Measurements from ENCODE around the gene ZBTB6. TPM values are rescaled to one million over a fixed set of nuclear protein-coding genes. Genes with fewer than 3 reads are reported as not detected.

Gene ZBTB6, protein sequence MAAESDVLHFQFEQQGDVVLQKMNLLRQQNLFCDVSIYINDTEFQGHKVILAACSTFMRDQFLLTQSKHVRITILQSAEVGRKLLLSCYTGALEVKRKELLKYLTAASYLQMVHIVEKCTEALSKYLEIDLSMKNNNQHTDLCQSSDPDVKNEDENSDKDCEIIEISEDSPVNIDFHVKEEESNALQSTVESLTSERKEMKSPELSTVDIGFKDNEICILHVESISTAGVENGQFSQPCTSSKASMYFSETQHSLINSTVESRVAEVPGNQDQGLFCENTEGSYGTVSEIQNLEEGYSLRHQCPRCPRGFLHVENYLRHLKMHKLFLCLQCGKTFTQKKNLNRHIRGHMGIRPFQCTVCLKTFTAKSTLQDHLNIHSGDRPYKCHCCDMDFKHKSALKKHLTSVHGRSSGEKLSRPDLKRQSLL
- total RNA-seq (2014; rRNA removed; shearing (Covaris generic); ENCODE audit: low replicate concordance), result 2.3 and 6.1 TPM in 2 replicates

- peak; percentile 84 for DNase-seq (ENCODE audit: low read depth)
- in situ Hi-C loops (cut with HindIII; ENCODE audit: low pct_unique_long_range_greater_than_20kb, low sequenced_read_pairs), result no loop called here
Observed at GRCh38 chr9:122912964-122913673, at the start of gene ZBTB6. ZBTB6 (minus strand) TSS chr9:122913323; CDS start chr9:122912072, 1,251 bp downstream.

- DNase-seq (ENCODE audit: low read depth), result no peak
- in situ Hi-C loops (cut with HindIII; ENCODE audit: low pct_unique_long_range_greater_than_20kb, low sequenced_read_pairs), result no loop called here
Observed at GRCh38 chr9:122961139-122961538, 48.0 kb upstream of the ZBTB6 start.

DNA sequence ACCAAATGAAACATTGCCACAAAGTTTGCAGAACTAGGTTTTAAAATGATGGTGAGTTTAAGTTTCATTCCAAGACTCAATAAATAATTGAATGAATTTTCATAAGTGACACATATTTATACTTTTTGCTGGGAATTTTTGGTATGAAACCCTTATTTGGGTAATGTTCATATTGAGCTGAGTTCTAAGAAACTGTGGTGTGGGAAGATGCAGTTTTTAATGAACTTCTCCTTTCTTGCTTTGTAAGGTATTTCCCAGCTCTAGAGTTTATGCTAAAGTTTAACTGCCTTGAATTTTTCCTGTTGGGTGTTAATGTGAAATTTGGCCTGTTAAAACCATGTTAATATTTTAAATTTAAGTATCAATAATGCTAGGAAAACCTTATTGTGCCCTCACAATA lies 42.8 kb upstream of the ZBTB6 start:
- no peak for DNase-seq (ENCODE audit: low read depth)
- in situ Hi-C loops (cut with HindIII; ENCODE audit: low pct_unique_long_range_greater_than_20kb, low sequenced_read_pairs), result no loop called here

DNA sequence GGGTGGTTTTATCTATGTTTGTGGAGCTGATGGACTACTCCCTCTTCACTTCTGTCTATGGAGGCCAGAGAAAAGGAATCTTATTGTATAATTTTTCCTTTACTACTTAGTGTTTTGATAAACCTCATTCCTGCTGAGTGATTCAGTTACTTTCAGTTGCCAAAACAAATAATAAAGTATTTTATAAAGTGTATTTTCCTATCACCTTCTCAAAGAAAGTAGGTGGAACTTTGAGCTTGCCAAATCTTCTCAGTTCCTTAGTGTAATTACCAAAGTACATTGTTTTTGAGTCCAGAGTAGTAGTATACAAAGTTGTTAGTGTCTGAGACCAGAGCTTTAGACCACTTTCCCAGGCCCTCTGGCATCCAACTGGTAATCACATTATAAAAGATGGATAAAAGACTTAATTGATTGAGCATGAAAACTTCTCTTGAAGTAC lies 41.1 kb upstream of the ZBTB6 start:
- DNase-seq (ENCODE audit: low read depth), result peak; percentile 37
- in situ Hi-C loops (cut with HindIII; ENCODE audit: low pct_unique_long_range_greater_than_20kb, low sequenced_read_pairs), result no loop called here

- DNase-seq (ENCODE audit: low read depth), result no peak
- in situ Hi-C loops (cut with HindIII; ENCODE audit: low pct_unique_long_range_greater_than_20kb, low sequenced_read_pairs), result no loop called here
Observed at GRCh38 chr9:122951056-122951455, 37.9 kb upstream of the ZBTB6 start.

- DNase-seq (ENCODE audit: low read depth), result no peak
- in situ Hi-C loops (cut with HindIII; ENCODE audit: low pct_unique_long_range_greater_than_20kb, low sequenced_read_pairs), result no loop called here
Observed at GRCh38 chr9:122950263-122950662, 37.1 kb upstream of the ZBTB6 start.

- in situ Hi-C loops (cut with HindIII; ENCODE audit: low pct_unique_long_range_greater_than_20kb, low sequenced_read_pairs), result no loop called here
- DNase-seq (ENCODE audit: low read depth), result no peak
Observed at GRCh38 chr9:122949696-122950095, 36.6 kb upstream of the ZBTB6 start.

- no peak for DNase-seq (ENCODE audit: low read depth)
- in situ Hi-C loops (cut with HindIII; ENCODE audit: low pct_unique_long_range_greater_than_20kb, low sequenced_read_pairs), result no loop called here
Observed at GRCh38 chr9:122948313-122948712, 35.2 kb upstream of the ZBTB6 start.

DNA sequence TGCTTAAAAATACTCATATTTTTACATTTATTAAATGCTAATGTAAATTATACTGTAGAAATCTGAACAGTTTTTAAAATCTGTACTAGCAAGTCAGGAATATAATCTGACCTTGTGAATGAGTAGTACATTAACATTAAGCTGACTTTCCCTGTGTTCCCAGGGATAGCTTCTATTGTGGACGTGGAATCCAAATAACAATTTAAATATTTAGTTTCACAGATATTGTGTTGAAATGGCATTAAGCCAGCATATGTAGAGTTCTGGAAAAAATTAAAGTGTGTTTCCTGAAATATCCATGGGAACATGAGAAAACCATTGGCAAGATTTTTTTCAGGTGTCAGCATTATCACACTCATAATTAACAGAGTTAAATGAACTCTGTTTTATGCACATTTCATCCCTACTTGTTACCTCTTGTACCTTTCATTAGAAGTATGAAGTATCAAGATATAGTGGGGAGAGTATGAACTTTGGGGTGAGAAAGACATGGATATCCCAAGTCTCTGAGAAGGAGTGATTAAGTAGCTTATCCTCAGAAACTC lies 33.4 kb upstream of the ZBTB6 start:
- in situ Hi-C loops (cut with HindIII; ENCODE audit: low pct_unique_long_range_greater_than_20kb, low sequenced_read_pairs), result no loop called here
- DNase-seq (ENCODE audit: low read depth), result no peak

- in situ Hi-C loops (cut with HindIII; ENCODE audit: low pct_unique_long_range_greater_than_20kb, low sequenced_read_pairs), result no loop called here
- no peak for DNase-seq (ENCODE audit: low read depth)
Observed at GRCh38 chr9:122944960-122945888, 32.1 kb upstream of the ZBTB6 start.

DNA sequence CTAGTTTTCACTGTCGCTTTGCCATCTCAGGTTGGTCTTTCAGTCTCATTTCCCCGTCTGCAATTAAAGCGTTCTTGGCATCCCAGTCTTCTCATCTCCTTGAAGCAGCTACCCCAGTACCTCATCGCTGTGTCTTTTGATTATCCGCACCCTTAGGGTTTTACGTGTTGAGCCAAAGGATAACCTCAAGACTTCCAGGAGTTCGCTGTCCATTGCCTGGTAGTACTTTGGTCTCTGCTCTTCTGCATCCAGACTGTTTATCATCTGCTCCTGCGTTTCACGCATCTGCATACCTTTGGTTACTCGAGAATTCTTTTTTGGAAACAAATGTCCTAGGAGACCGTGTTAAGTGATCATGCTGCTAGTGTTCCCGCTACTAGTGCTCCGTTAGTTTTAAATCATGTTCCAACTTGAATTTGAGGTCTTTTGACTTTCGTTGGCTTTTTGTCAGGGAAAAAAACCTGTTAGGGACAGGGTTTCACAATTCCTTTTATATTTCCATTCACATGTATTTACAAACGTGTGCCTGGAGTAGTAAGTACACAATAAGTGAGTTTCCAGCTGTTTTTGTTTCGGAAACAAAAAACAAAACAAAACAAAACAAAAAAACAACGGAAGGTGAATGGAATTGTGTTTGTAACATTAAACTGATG lies 28.6 kb upstream of the ZBTB6 start:
- in situ Hi-C loops (cut with HindIII; ENCODE audit: low pct_unique_long_range_greater_than_20kb, low sequenced_read_pairs), result no loop called here
- no peak for DNase-seq (ENCODE audit: low read depth)

DNA sequence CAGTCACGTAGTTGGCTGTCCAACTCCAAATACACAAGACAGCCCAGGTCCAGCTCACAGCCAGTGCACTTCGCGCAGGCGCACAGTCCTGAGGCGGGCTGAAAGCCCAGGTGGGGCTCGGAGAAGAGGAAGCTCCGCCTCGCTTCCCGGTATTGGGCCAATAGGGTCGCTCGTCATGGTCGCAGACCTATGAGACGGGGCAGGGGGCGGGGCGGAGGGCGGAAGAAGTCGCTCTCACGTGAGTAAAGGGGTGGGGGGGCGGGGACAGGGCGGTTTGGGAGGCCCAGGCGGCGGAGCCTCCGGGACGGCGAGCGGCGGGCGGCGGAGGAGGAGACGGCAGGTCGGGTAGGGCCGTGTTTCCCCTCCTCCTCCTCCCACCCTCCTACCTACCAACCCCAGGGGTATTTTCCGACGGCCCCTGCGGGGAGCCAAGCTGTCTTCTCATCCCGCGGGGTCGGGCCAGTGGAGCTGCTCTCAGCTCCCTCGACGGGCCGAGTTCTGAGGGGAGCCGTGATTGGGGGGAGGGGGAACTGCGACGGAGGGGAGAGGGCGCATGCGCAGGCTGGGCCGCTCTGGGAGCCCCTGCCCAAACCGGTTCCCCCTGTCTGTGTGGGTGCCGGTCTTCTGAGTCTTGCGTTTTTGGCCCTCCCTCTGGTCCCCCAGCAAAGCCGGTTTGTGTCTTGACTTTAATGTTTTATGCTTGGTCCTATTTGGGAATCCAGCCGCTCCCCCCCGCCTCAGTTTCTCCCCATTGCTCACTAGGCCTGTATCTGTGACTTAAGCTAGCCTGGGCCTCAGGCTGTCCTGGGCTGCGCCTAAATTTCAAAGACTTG lies 27.8 kb upstream of the ZBTB6 start, which contains the start of gene RABGAP1:
Gene RABGAP1 (plus strand): TSS at position 272 of the 833 bp plus-strand sequence. CDS start 16,040 bp downstream, outside the sequence.
- DNase-seq (ENCODE audit: low read depth), result peak; percentile 94
- in situ Hi-C loops (cut with HindIII; ENCODE audit: low pct_unique_long_range_greater_than_20kb, low sequenced_read_pairs), result no loop called here

- in situ Hi-C loops (cut with HindIII; ENCODE audit: low pct_unique_long_range_greater_than_20kb, low sequenced_read_pairs), result no loop called here
Observed at GRCh38 chr9:122940454-122940748, 27.3 kb upstream of the ZBTB6 start.

GRCh38 chr9:122939601-122940000 lies 26.5 kb upstream of the ZBTB6 start:
- in situ Hi-C loops (cut with HindIII; ENCODE audit: low pct_unique_long_range_greater_than_20kb, low sequenced_read_pairs), result no loop called here
- DNase-seq (ENCODE audit: low read depth), result no peak

More at GRCh38 chr9:122940454-122940748, 27.3 kb upstream of the ZBTB6 start:
- no peak for DNase-seq (ENCODE audit: low read depth)

GRCh38 chr9:122936883-122937282 lies 23.8 kb upstream of the ZBTB6 start:
- in situ Hi-C loops (cut with HindIII; ENCODE audit: low pct_unique_long_range_greater_than_20kb, low sequenced_read_pairs), result no loop called here
- no peak for DNase-seq (ENCODE audit: low read depth)

GRCh38 chr9:122936464-122936863 lies 23.3 kb upstream of the ZBTB6 start:
- in situ Hi-C loops (cut with HindIII; ENCODE audit: low pct_unique_long_range_greater_than_20kb, low sequenced_read_pairs), result no loop called here
- no peak for DNase-seq (ENCODE audit: low read depth)

All from Caki2 (cell line).